Hepatocyte (in vitro differentiated cells): ENCODE data around the gene KSR1. TPM values are rescaled to one million over a fixed set of nuclear protein-coding genes. Genes with fewer than 3 reads are reported as not detected.

ENCODE experiments used
- DNase-seq: peaks from one replicate; pipeline ENCODE4 v3.0.0-alpha.2; 2016; ENCODE audit warnings: low spot score
- H2AFZ ChIP-seq: fragments of 200-600 bp; sonication (generic); 2 replicates; pipeline ENCODE4 v1.6.0; 2016; ENCODE audit warnings: antibody characterized with exemption, mild to moderate bottlenecking
- H3K27ac ChIP-seq: fragments of 200-600 bp; sonication (generic); 2 replicates; pipeline ENCODE4 v1.5.1; 2016; ENCODE audit warnings: mild to moderate bottlenecking
- H3K27me3 ChIP-seq: fragments of 200-600 bp; sonication (generic); 2 replicates; pipeline ENCODE4 v1.6.1; 2016
- H3K36me3 ChIP-seq: fragments of 200-600 bp; sonication (generic); replicated peaks from 2 replicates; pipeline ENCODE4 v1.5.1; 2016; ENCODE audit warnings: low read depth; ENCODE audit not compliant: insufficient read depth
- H3K4me1 ChIP-seq: fragments of 200-600 bp; sonication (generic); 2 replicates; pipeline ENCODE4 v1.5.1; 2016; ENCODE audit warnings: mild to moderate bottlenecking, moderate library complexity; ENCODE audit not compliant: insufficient read depth
- H3K4me2 ChIP-seq: fragments of 200-600 bp; sonication (generic); 2 replicates; pipeline ENCODE4 v1.6.0; 2016
- H3K4me3 ChIP-seq: fragments of 200-600 bp; sonication (generic); 2 replicates; pipeline ENCODE4 v1.5.1; 2016; ENCODE audit warnings: mild to moderate bottlenecking
- H3K79me2 ChIP-seq: fragments of 200-600 bp; sonication (generic); 2 replicates; pipeline ENCODE4 v1.6.0; 2017; ENCODE audit warnings: mild to moderate bottlenecking
- H3K9me2 ChIP-seq: fragments of 200-600 bp; sonication (generic); replicated peaks from 2 replicates; pipeline ENCODE4 v1.6.0; 2017; ENCODE audit warnings: mild to moderate bottlenecking; ENCODE audit not compliant: insufficient read depth
- H3K9me3 ChIP-seq: fragments of 200-600 bp; sonication (generic); 2 replicates; pipeline ENCODE4 v1.5.1; 2016; ENCODE audit warnings: low read depth, mild to moderate bottlenecking
- H4K20me1 ChIP-seq: fragments of 200-600 bp; sonication (generic); 2 replicates; pipeline ENCODE4 v1.6.0; 2016; ENCODE audit warnings: mild to moderate bottlenecking; ENCODE audit not compliant: insufficient read depth, poor library complexity, severe bottlenecking
- EZH2 ChIP-seq: fragments of 200-600 bp; sonication (generic); IDR thresholded peaks from 2 replicates; pipeline ENCODE4 v1.6.1; 2016; ENCODE audit warnings: antibody characterized with exemption, mild to moderate bottlenecking, borderline replicate concordance
- EZH2phosphoT487 ChIP-seq: fragments of 200-600 bp; sonication (generic); IDR thresholded peaks from one replicate; pipeline ENCODE4 v1.6.1; 2018; ENCODE audit warnings: antibody characterized with exemption, mild to moderate bottlenecking, low read depth, moderate library complexity; ENCODE audit not compliant: unreplicated experiment, severe bottlenecking
- WGBS: methylation state at CpG from one replicate; pipeline ENCODE4 v1.1.6; 2016; ENCODE audit warnings: low lambda C conversion rate; ENCODE audit errors: missing lambda C conversion rate; 5-methylcytosine and 5-hydroxymethylcytosine counted together
- polyA plus RNA-seq: library from polyadenylated mRNA; unstranded; fragments of >200 nt; fragmentation: Nextera tagmentation; extraction: Ambion mirVana; gene quantifications from 2 replicates; pipeline ENCODE4 v1.2.1, GENCODE V29; 2016
- total RNA-seq: library from RNA; depleted of rRNA; stranded (reverse); fragments of >200 nt; gene quantifications from 2 replicates; pipeline ENCODE4 v1.2.3, GENCODE V29; 2014
- TF ChIP-seq, protein P1 (sequence below): fragments of 200-600 bp; sonication (generic); IDR thresholded peaks from 2 replicates; pipeline ENCODE4 v1.5.1; 2016; ENCODE audit warnings: antibody characterized with exemption, mild to moderate bottlenecking; ENCODE audit not compliant: poor library complexity

KSR1 gene
- total and polyA plus RNA-seq, 2 experiments from 2014 or later, result 16.2 to 32.6 TPM

DNA sequence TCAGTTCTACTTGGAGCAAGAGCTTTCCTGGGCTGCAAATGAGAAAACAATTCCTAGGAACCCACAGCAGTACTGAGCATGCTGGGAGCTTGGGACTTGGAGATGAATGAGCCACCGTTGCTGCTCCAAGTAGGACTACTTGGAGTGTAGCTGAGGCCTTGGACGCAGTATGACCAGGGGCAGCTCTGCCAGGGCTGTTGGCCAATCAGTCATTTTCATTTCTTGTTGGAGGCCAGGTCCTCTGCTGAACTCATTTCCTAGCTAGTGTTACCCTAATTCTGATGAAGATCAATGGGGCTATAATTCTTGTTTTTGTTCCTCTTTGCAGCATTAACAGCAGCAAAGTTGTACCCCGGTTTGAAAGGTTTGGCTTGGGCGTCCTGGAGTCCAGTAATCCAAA is 166.7 kb downstream of the KSR1 start:
- H2AFZ ChIP-seq, result no peak overlapping the region
- no peaks in the 10 kb centered on the region for H3K36me3 ChIP-seq
- H3K4me1 ChIP-seq, result no peaks in the 10 kb centered on the region
- WGBS, result 85% methylated on average over 4 of the region's 4 CpGs
- no peaks in the 10 kb centered on the region for H3K79me2 ChIP-seq
- no peak overlapping the region for H3K27ac ChIP-seq
- no peaks in the 10 kb centered on the region for H3K27me3 ChIP-seq
- TF ChIP-seq, protein P1, sequence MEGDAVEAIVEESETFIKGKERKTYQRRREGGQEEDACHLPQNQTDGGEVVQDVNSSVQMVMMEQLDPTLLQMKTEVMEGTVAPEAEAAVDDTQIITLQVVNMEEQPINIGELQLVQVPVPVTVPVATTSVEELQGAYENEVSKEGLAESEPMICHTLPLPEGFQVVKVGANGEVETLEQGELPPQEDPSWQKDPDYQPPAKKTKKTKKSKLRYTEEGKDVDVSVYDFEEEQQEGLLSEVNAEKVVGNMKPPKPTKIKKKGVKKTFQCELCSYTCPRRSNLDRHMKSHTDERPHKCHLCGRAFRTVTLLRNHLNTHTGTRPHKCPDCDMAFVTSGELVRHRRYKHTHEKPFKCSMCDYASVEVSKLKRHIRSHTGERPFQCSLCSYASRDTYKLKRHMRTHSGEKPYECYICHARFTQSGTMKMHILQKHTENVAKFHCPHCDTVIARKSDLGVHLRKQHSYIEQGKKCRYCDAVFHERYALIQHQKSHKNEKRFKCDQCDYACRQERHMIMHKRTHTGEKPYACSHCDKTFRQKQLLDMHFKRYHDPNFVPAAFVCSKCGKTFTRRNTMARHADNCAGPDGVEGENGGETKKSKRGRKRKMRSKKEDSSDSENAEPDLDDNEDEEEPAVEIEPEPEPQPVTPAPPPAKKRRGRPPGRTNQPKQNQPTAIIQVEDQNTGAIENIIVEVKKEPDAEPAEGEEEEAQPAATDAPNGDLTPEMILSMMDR, result no peak
- TF ChIP-seq EZH2phosphoT487 (no peak), EZH2 (no peak)
- H3K9me2 ChIP-seq, result no peaks in the 10 kb centered on the region
- H3K4me2 ChIP-seq, result no peak overlapping the region
- no peak for DNase-seq
- no peaks in the 10 kb centered on the region for H3K9me3 ChIP-seq
- H4K20me1 ChIP-seq, result no peaks in the 10 kb centered on the region
- H3K4me3 ChIP-seq, result no peak overlapping the region

DNA sequence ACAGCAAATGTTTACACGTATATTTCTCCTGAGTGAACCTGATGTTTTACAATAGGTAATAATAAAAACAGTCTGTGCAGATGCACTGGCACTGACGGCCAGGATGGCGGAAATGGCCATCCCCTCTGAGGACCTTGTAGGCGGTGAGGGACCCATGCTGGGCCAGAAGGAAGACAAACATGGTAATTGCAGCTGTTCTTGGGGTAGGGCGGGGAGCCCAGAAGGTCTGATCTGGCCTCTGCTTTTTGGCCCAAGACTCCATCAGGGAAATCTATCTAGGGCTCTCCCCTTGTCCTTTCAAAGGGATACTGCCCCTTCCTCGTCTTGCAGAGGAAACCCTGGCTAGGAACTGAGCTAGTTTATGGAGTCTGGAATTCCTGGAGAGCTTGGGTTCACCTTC is 167.4 kb downstream of the KSR1 start:
- DNase-seq, result no peak
- no peaks in the 10 kb centered on the region for H4K20me1 ChIP-seq
- no peak overlapping the region for H3K4me2 ChIP-seq
- H3K36me3 ChIP-seq, result no peaks in the 10 kb centered on the region
- TF ChIP-seq, protein P1, result no peak
- TF ChIP-seq EZH2 (no peak), EZH2phosphoT487 (no peak)
- H3K79me2 ChIP-seq, result no peaks in the 10 kb centered on the region
- H2AFZ ChIP-seq, result no peak overlapping the region
- WGBS, result 93% methylated on average over 6 of the region's 6 CpGs
- no peaks in the 10 kb centered on the region for H3K9me2 ChIP-seq
- H3K4me1 ChIP-seq, result no peaks in the 10 kb centered on the region
- no peak overlapping the region for H3K27ac ChIP-seq
- no peak overlapping the region for H3K4me3 ChIP-seq
- no peaks in the 10 kb centered on the region for H3K9me3 ChIP-seq
- H3K27me3 ChIP-seq, result no peaks in the 10 kb centered on the region

- H3K79me2 ChIP-seq, result no peaks in the 10 kb centered on the region
- no peaks in the 10 kb centered on the region for H3K9me3 ChIP-seq
- H3K27me3 ChIP-seq, result no peaks in the 10 kb centered on the region
- no peak overlapping the region for H3K4me2 ChIP-seq
- 77% methylated on average over 3 of the region's 3 CpGs for WGBS
- no peak for TF ChIP-seq EZH2phosphoT487
- TF ChIP-seq, protein P1, result no peak
- no peak for TF ChIP-seq EZH2
- no peak overlapping the region for H2AFZ ChIP-seq
- H3K4me1 ChIP-seq, result no peaks in the 10 kb centered on the region
- H3K9me2 ChIP-seq, result no peaks in the 10 kb centered on the region
- H3K36me3 ChIP-seq, result no peaks in the 10 kb centered on the region
- DNase-seq, result no peak
- no peaks in the 10 kb centered on the region for H4K20me1 ChIP-seq
- H3K4me3 ChIP-seq, result no peak overlapping the region
- no peak overlapping the region for H3K27ac ChIP-seq
Observed at GRCh38 chr17:27624539-27624938, 168.3 kb downstream of the KSR1 start.

- no peak for DNase-seq
- H3K4me3 ChIP-seq, result no peak overlapping the region
- no peaks in the 10 kb centered on the region for H4K20me1 ChIP-seq
- no peak for TF ChIP-seq EZH2
- TF ChIP-seq, protein P1, result no peak
- no peak for TF ChIP-seq EZH2phosphoT487
- no peak overlapping the region for H3K27ac ChIP-seq
- H3K27me3 ChIP-seq, result no peaks in the 10 kb centered on the region
- H3K79me2 ChIP-seq, result no peaks in the 10 kb centered on the region
- no peaks in the 10 kb centered on the region for H3K9me3 ChIP-seq
- no peak overlapping the region for H3K4me2 ChIP-seq
- no peaks in the 10 kb centered on the region for H3K9me2 ChIP-seq
- no peak overlapping the region for H2AFZ ChIP-seq
- WGBS, result 93% methylated on average over 5 of the region's 5 CpGs
- no peaks in the 10 kb centered on the region for H3K36me3 ChIP-seq
- H3K4me1 ChIP-seq, result no peaks in the 10 kb centered on the region
Observed at GRCh38 chr17:27625856-27626255, 169.6 kb downstream of the KSR1 start.
